ENCODE measurements around the gene C11orf98. TPM values are rescaled to one million over a fixed set of nuclear protein-coding genes. Genes with fewer than 3 reads are reported as not detected.

The C11orf98 gene
- total RNA-seq, 2 experiments from 2014 or later, result 14.3 to 18.5 TPM

- Mint-ChIP-seq H3K27ac (peak overlapping the region; percentile 92), H3K36me3 (ENCODE audit: low read depth) (peaks cover 46% of the 10 kb centered on the region), H3K27me3 (no peaks in the 10 kb centered on the region), H3K4me3 (peak overlapping the region; percentile 88), H3K9me3 (no peaks in the 10 kb centered on the region), H3K4me1 (ENCODE audit: low read depth) (peaks cover 57% of the 10 kb centered on the region)
- Histone ChIP-seq H3K9me3 (ENCODE audit: control insufficient read depth in 1 of 2, insufficient read depth in 1 of 2, low read length in 2 of 2) (no peaks in the 10 kb centered on the region), H3K36me3 (ENCODE audit: insufficient read depth, low read length) (peaks cover 30% of the 10 kb centered on the region), H3K4me3 (ENCODE audit: low read length) (peak overlapping the region; percentile 85), H3K4me1 (ENCODE audit: insufficient read depth, low read length) (peaks cover 57% of the 10 kb centered on the region), H3K27me3 (ENCODE audit: control insufficient read depth in 1 of 2, insufficient read depth in 2 of 2, low read length in 2 of 2) (no peaks in the 10 kb centered on the region), H3K27ac (ENCODE audit: low read depth in 1 of 2, low read length in 2 of 2) (peak overlapping the region; percentile 85 to 94)
- ChIA-PET CTCF (interaction anchor here (0.7 to 1.5 kb wide), 6 partner anchors 19 to 284 kb away, joined by 3 to 7 read pairs (median 4); partner anchors contain the start of genes SLC3A2, TMEM179B, TTC9C and TUT1), POLR2A (interaction anchor here (0.7 to 9.9 kb wide), 33 partner anchors 8 to 398 kb away, joined by 3 to 165 read pairs (median 7); partner anchors contain the start of genes B3GAT3, C11orf98, CSKMT and EEF1G)
- DNase-seq, result peak in 12 of 14 experiments; percentile 20 to 75 (median 52)
- no peak for TF ChIP-seq CTCF (IDR thresholded peaks at IDR 0.05)
- intact Hi-C loops (cut with DNase I, micrococcal nuclease), result loop anchor here (1.0 to 5.0 kb wide), 6 partner anchors 19 to 149 kb away; partner anchors contain the start of genes LBHD1 (in 2 of the 2), UQCC3 (in 2 of the 2), GANAB (in 1 of the 2) and HNRNPUL2 (in 1 of the 2)
- ATAC-seq (ENCODE audit: poor library complexity), result peak; percentile 34
Observed at GRCh38 chr11:62708793-62709192, 43.8 kb upstream of the C11orf98 start.

GRCh38 chr11:62708392-62708791 lies 43.4 kb upstream of the C11orf98 start:
- Mint-ChIP-seq H3K9me3 (no peaks in the 10 kb centered on the region), H3K36me3 (ENCODE audit: low read depth) (peaks cover 42% of the 10 kb centered on the region), H3K4me3 (peak overlapping the region; percentile 88), H3K27ac (peak overlapping the region; percentile 92), H3K4me1 (ENCODE audit: low read depth) (peaks cover 55% of the 10 kb centered on the region), H3K27me3 (no peaks in the 10 kb centered on the region)
- peaks cover 26% of the 10 kb centered on the region for H3K36me3 ChIP-seq (ENCODE audit: insufficient read depth, low read length)
- ChIA-PET CTCF (interaction anchor here (1.1 to 1.5 kb wide), 3 partner anchors 28 to 284 kb away, joined by 3 to 7 read pairs (median 6); partner anchors contain the start of gene TMEM179B), POLR2A (interaction anchor here (0.7 to 9.9 kb wide), 26 partner anchors 12 to 173 kb away, joined by 3 to 165 read pairs (median 13); partner anchors contain the start of genes B3GAT3, C11orf98, CSKMT and EEF1G)
- H3K4me3 ChIP-seq (ENCODE audit: low read length), result peak overlapping the region; percentile 85
- H3K27me3 ChIP-seq (ENCODE audit: control insufficient read depth in 1 of 2, insufficient read depth in 2 of 2, low read length in 2 of 2), result no peaks in the 10 kb centered on the region
- H3K4me1 ChIP-seq (ENCODE audit: insufficient read depth, low read length), result peaks cover 54% of the 10 kb centered on the region
- H3K27ac ChIP-seq (ENCODE audit: low read depth in 1 of 2, low read length in 2 of 2), result peak overlapping the region; percentile 85 to 94
- H3K9me3 ChIP-seq (ENCODE audit: control insufficient read depth in 1 of 2, insufficient read depth in 1 of 2, low read length in 2 of 2), result no peaks in the 10 kb centered on the region
- intact Hi-C loops (cut with DNase I, micrococcal nuclease), result loop anchor here (2.0 to 5.0 kb wide), 4 partner anchors 36 to 149 kb away; partner anchors contain the start of genes LBHD1 (in 2 of the 2), UQCC3 (in 2 of the 2), GANAB (in 1 of the 2) and TUT1 (in 1 of the 2)
- TF ChIP-seq CTCF (IDR thresholded peaks at IDR 0.05), result no peak
- ATAC-seq (ENCODE audit: poor library complexity), result no peak
- peak in 3 of 14 experiments; percentile 8 to 45 (median 19) for DNase-seq

GRCh38 chr11:62707277-62707861 lies 42.4 kb upstream of the C11orf98 start, which contains the start of the genes BSCL2 and GNG3:
Gene BSCL2, minus strand, starts transcription at chr11:62707424. Its CDS starts 229 bp downstream, at chr11:62707195.
Gene GNG3, plus strand, starts transcription at chr11:62707676. Its CDS starts 620 bp downstream, at chr11:62708296.
- CTCF ChIA-PET, result no interaction called here
- Histone ChIP-seq H3K27me3 (ENCODE audit: control insufficient read depth in 1 of 2, insufficient read depth in 2 of 2, low read length in 2 of 2) (no peaks in the 10 kb centered on the region), H3K4me1 (ENCODE audit: insufficient read depth, low read length) (peaks cover 51% of the 10 kb centered on the region), H3K36me3 (ENCODE audit: insufficient read depth, low read length) (peaks cover 17% of the 10 kb centered on the region), H3K9me3 (ENCODE audit: control insufficient read depth in 1 of 2, insufficient read depth in 1 of 2, low read length in 2 of 2) (no peaks in the 10 kb centered on the region), H3K27ac (ENCODE audit: low read depth in 1 of 2, low read length in 2 of 2) (peak within 1 kb of the TSS; percentile 85 to 94), H3K4me3 (ENCODE audit: low read length) (peak within 1 kb of the TSS; percentile 85)
- no peak for TF ChIP-seq CTCF (IDR thresholded peaks at IDR 0.05)
- ATAC-seq (ENCODE audit: poor library complexity), result no peak
- H3K4me1 Mint-ChIP-seq (ENCODE audit: low read depth), result peaks cover 46% of the 10 kb centered on the region
- peak within 1 kb of the TSS; percentile 92 for H3K27ac Mint-ChIP-seq
- H3K9me3 Mint-ChIP-seq, result no peaks in the 10 kb centered on the region
- H3K36me3 Mint-ChIP-seq (ENCODE audit: low read depth), result peaks cover 35% of the 10 kb centered on the region
- intact Hi-C loops (cut with DNase I, micrococcal nuclease), result loop anchor here (5.0 kb wide), 3 partner anchors 35 to 150 kb away; partner anchors contain the start of genes LBHD1 (in 2 of the 2), UQCC3 (in 2 of the 2) and TUT1 (in 1 of the 2)
- POLR2A ChIA-PET, result interaction anchor here (0.6 to 9.9 kb wide), 13 partner anchors 8 to 174 kb away, joined by 3 to 165 read pairs (median 14); partner anchors contain the start of genes C11orf98, CSKMT, GANAB and HNRNPUL2
- H3K4me3 Mint-ChIP-seq, result peak within 1 kb of the TSS; percentile 88
- peak in 1 of 14 experiments; percentile 52 for DNase-seq
- no peaks in the 10 kb centered on the region for H3K27me3 Mint-ChIP-seq

Measured in CD4-positive, alpha-beta T cell (primary cell).